ENCODE data around the gene OGDH.
"Not testable (repeated sequence)": the region's sequence is repeated elsewhere in the genome, so short reads cannot be mapped to it uniquely, and the experiment has no call there.

The OGDH gene

DNA sequence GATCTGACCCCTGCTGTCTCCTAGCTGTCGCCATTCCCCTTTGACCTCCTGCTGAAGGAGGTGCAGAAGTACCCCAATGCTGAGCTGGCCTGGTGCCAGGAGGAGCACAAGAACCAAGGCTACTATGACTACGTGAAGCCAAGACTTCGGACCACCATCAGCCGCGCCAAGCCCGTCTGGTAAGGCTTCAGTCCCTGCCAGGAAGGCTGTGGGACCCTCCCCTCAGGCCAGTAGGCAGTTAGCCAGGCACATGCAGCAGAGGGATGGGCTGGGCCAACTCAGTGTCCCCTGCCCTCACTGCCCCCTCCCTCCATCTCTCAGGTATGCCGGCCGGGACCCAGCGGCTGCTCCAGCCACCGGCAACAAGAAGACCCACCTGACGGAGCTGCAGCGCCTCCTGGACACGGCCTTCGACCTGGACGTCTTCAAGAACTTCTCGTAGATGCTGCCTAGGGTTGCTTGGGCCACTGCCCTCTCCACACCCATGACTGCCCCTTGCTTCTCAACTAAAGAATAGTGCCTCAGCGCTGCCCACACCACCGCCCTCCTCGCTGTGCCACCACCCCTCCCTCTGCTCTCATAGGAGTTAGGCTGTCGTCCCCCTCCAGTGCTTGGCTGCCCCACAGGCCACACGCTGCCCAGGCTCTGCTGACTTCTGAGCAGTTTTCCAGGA, 101.3 kb downstream of the OGDH start:
- no peak for DNase-seq (ENCODE audit: low spot score)

DNA sequence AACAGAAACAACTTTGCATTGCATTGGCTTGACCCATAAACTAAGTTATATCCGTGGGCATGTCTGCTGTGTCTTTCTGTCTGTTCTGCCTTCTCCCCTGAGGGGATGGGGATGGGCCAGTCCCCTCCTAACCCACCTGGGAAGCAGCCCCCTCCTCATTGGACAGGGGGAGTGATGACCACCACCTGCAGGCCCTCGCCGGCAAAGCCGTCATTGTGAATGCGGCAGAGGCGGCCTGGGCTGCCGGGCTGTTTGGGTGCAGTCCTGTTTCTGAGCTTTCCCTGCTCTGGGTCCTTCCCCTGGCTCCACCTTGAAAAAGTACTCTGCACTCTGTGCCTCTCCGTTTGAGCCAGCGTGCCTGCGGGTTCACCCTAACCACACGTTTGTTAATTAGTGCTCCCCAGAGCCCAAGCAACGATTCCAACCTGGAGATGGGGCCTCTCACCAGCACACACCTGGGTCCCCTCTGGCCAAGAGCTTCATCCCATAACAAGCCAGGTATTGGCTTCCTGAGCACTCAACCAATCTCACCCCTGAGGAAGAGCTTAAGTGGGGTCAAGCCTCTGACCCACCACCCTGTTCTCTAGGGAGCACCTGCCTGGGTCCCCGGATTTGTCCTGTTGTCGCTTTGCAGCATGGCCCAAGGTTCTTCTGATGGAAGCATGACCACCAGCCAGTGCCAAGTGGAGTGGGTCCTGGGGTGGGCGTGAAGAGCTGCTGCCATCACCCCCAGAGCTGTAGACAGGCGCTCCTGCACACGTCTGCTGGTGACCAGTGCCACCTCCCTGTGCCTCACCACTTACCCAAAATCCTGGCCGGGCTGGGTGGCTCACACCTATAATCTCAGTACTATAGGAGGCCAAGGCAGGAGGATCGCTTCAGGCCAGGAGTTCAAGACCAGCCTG, 102.8 kb downstream of the OGDH start:
- DNase-seq (ENCODE audit: low spot score): no peak

DNA sequence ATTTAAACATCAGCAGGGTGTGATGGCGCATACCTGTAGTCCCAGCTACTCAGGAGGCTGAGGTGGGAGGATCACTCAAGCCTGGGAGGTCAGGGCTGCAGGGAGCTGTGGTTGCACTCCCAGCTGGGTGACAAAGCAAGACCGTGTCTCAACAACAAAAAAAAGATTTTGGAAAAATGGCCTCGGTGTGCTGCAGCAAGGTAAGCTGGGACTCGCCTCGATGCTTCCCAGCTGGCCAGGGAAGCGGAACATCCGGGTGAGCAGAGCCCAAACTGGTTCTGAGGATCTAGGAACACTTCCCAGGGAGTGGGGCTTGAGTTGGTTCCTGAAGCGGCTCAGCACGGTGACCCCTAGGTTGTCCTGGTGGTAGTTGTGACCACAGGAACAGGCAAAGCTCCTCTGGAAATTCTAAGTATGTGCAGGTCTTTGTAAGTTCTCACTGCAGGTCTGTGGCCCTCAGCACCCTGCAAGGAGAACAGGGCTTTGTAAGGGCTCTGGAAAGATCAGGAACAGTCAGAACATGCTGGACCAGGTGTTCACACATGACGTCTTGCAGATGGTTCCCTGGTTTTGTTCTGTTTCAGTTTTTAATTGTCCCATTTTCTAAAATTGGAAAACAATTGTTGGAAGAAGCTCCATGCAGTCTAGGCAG, 103.6 kb downstream of the OGDH start:
- DNase-seq (ENCODE audit: low spot score): no peak

DNA sequence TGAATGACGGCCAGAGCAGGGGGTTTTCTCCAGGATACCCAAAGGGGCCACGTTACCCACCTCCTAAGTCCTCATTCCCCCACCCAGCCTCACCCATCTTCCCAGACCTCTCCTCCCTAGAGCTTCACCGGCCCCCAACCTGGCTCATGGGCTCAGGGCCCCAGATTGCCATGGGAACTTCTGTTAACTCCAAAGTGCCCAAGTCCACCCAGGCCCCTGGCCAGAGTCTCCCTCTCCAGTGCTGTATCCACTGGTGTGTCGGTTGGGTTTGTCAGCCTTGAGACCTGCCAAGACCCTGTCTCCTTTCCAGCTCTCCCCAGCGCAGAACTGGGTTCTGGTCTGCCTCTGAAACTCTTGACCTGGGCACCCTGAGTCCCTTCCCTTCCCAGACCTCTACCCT, 105.1 kb downstream of the OGDH start:
- no peak for DNase-seq (ENCODE audit: low spot score)

DNA sequence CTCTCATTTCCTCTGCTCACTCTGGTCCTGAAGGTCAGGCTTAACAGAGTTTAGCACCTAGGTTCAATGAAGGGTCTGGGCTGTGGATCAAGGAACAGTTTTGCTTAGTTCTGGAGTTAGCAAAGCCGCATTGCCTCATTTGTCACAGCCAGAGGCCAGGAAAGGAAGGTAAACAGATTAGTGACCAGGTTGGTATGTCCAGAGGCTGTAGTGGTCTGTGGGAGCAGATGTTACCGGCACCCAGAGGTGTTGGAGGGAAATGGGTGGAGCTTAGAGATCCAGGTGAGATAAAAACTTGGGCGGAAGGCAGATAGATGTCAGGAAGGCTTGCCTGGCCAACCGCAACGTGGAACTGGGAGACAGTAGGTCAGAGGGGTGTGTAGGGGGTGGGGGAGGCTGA, 105.6 kb downstream of the OGDH start:
- no peak for DNase-seq (ENCODE audit: low spot score)

DNA sequence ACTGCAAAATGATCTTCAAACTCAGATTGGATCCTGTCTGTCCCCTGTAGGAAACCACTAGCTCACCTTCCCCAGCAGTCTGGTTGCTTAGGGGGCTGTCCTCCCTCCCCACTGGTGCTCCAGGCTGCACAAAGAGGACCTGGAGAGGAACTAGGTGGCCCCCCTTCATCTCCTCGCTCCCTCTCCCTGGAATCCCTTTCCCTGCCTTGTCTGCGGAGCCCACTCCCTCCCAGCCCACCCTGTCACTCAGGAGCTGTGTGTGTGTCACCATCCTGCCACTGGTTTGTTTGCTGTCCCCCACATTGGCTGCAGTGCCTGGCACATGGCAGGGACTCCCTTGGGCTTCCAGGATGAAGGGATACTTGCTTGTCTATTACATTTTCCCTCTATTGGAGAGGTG, 106.7 kb downstream of the OGDH start:
- DNase-seq (ENCODE audit: low spot score): no peak

DNA sequence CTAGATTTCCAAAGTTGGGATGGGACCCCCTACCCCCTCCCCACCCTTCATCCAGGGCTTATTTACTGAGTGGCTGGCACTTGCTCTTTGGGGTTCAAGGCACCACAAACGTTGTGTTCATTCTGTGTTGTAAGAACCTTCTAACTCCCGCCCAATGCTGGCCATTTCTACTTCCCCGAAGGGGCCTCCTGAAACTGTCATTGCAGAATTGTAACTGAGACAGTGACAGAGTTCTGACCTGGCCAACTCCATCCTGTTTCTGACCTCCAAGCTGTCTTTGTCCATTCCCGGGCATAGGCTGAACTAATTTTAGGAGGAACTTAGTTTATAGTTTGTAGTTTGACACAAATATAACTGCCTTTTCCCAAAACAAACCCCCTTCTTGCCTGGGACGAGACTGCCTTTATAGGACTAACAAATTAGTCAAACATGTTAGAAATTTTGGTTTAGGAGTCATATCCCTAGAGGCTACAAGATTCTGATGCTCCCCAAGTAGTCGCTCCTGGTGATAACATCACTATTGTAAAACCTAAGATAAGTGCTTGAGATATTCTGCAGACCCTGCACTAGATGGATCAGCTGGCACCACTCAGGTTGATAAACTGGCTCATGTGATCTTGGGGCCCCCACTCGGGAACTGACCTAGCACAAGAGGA, 107.4 kb downstream of the OGDH start:
- no peak for DNase-seq (ENCODE audit: low spot score)

DNA sequence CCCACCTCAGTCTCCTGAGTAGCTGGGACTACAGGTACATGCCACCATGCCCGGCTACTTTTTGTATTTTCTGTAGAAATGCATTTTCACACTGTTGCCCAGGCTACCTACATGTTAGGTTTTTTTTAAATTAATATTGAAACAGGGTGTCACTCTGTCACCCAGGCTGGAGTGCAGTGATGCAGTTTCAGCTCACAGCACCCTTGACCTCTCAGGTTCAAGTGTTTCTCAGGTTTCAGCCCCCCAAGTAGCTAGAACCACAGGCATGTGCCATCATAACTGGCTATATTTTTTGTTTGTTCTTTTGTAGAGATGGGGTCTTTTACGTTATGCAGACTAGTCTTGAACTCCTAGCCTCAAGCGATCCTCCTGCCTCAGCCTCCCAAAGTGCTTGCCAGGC, 109.8 kb downstream of the OGDH start:
- no peak for DNase-seq (ENCODE audit: low spot score)

DNA sequence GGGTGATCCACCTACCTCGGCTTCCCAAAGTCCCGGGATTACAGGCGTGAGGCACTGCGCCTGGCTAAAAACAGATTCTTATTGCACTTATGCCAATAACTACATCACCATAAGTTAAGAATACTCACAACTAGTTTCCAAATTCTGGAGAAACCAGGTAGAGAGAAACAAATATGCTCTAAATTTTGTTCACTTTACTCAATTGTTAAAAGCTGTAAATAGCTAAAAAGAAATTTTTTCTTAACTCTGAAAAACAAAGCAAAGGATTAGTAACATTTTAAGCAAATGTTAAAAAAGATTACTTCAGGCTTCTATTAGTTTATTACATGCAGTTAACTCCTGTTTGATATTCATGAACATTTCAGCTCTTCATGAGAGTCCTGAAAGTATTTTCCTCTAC, 113.9 kb downstream of the OGDH start:
- DNase-seq (ENCODE audit: low spot score): no peak

DNA sequence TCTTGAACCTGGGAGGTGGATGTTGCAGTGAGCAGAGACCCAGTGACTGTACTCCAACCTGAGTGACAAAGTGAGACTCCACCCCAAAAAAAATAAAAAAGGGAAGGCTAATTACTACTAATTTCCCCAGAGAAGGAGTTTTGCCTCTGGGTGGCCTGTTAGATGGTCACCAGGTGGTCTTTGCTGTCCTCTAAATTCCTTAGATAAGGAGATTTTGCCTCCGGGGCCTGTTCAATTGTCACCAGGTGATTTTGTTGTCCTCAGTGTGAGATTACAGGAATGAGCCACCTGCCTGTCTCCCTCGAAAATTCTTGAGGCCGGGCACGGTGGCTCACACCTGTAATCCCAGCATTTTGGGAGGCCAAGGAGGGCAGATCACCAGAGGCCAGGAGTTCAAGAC, 117.8 kb downstream of the OGDH start:
- no peak for DNase-seq (ENCODE audit: low spot score)

DNA sequence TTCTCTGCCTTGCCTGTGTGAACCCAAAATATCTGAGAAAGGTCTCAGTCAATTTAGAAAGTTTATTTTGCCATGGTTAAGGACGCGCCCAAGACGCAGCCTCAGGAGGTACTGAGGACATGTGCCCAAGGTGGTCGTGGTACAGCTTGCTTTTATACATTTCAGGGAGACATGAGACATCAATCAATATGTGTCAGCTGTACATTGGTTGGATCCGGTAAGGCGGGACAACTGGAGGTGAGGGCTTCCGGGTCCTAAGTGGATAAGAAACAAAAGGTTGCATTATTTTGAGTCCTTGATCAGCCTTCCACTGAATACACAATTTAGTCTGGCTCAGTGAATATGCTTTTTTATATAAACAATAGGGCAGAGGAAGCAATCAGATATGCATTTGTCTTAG, 119.8 kb downstream of the OGDH start:
- DNase-seq (ENCODE audit: low spot score): not testable (repeated sequence)

DNA sequence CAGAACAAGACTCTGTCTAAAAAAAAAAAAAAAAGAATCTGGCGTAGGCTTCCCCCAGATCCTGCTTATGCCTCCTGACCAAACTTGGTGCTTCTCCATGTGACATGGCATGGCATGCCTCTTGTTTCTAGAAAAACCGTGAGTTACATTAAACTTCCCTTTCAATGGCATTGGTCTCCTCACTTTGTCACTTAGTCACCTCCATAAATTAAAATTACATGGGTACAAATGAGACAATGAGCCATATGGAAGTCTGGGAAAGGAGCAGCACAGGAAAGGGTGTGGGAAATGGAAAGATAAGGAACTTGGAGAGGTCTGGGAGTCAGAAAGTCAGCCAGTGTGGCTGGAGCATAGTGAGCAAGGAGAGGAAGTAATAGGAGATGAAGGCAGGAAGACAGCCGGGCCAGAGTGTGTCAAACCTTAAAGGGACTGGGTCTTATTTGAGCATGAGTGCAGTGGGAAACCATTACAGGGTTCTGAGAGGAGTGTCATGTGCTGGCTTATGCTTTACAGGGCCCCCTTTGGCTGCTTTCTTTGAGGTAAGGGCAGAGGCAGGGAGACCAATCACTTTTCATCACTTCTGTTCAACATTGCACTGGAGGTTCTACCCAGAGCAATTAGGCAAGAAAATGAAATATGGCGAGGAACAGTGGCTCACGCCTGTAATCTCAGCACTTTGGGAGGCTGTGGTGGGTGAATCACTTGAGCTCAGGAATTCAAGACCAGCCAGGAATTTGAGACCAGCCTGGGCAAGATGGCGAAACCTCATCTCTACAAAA, 120.9 kb downstream of the OGDH start:
- no peak for DNase-seq (ENCODE audit: low spot score)

DNA sequence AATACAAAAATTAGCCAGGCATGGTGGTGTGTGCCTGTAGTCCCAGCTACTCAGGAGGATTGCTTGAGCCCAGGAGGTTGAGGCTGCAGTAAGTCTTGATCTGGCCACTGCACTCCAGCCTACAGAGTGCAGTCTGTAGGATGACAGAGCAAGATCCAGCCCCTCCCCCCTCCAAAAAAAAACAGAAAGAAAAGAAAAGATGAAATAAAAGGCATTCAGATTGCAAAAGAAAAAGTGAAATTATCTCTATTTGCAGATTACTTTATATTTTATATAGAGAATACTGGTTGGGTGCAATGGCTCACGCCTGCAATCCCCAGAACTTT, 121.5 kb downstream of the OGDH start:
- no peak for DNase-seq (ENCODE audit: low spot score)

DNA sequence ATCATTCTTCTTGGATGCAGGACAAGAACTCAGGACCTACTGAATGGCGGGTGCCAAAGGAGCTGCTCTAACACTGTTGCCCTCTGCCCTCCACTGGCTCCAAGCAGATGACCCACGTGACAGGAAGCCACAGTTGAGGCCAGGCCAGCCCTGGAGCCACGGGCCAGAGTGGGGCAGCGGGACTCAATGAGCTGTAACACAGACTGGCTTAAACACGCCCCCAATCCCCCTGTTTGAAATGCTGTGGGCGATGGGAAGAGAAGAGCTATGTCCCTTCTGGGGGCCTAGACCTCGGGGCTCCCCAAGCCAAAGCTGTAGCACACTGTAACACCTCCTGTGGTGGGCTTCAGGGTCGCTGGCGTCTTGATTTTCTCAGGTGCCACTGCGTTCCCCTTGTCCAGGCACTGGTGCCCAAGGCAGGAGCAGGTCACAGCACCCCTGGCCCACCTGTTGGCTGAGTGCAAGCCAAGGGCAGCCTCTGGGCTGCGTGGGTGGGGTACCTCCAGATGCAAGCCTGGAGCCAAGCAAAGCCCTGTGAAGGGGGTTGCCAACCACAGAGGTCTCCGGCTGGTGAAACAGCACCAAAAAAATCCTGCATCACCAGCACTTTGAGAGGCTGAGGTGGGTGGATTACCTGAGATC, 123.6 kb downstream of the OGDH start:
- DNase-seq (ENCODE audit: low spot score): no peak

DNA sequence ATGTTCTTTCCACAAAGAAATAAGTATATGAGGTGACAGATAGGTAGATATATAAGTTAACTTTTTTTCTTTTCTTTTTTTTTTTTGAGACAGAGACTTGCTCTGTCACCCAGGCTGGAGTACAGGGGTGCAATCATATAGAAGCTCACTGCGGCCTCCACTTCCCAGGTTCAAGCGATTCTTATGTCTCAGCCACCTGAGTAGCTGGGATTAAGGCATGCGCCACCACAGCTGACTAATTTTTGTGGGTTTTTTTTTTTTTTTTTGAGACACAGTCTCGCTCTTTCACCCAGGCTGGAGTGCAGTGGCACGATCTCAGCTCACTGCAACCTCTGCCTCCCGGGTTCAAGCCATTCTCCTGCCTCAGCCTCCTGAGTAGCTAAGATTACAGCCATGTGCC, 126.5 kb downstream of the OGDH start:
- not testable (repeated sequence) for DNase-seq (ENCODE audit: low spot score)

DNA sequence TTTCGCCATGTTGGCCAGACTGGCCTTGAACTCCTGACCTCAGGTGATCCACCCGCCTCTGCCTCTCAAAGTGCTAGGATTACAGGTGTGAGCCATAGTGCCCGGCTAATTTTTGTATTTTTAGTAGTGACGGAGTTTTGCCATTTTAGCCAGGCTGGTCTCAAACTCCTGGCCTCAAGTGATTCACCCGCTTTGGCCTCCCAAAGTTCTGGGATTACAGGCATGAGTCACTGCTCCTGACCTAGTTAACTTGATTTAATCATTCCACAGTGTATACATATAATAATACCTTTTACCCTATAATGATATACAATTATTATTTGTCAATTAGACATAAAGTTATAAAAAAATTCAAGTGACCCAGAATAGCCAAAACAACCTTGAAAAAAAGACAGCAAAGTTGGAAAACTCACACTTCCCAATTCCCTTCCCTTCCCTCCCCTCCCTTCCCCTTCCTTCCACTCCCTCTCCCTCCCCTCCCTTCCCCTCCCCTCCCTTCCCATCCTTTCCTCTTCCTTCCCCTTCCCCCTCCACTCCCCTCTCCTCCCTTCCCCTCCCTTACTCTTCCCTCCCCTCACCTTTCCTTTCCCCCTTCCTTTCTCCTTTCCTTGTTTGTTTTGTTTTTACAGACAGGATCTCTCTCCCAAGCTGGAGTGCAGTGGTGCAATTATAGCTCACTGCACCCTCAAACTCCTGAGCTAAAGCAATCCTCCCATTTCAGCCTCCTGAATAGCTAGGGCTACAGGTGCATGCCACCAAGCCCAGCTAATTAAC, 127.5 kb downstream of the OGDH start:
- no peak for DNase-seq (ENCODE audit: low spot score)

DNA sequence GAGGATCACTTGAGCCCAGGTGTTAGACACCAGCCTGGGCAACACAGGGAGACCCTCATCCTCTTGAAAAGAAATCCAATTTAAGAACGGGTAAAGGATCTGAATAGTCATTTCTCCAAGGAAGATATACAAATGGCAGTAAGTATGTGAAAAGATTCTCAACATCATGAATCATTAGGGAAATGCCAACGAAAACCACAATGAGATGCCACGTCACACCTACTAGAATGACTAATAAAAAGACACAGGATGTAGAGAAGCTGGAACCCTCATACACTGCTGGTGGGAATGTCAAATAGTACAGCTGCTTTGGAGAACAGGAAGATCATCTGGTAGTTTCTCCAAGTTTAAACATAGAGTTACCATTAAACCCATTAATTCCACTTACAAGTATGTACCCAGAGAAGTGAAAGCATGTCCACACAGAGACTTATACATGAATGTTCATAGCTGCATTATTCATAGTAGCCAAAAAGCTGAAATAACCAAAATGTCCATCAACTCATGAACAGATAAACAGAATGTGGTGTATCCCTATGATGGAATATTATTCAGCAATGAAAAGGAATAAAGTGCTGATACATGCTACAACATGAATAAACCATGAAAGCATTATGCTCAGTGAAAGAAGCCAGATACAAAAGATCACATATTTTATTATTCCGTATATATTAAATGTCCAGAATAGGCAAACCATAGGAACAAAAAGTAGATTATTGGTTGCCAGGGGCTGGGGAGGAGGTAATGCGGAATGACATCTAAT, 129.2 kb downstream of the OGDH start:
- no peak for DNase-seq (ENCODE audit: low spot score)

DNA sequence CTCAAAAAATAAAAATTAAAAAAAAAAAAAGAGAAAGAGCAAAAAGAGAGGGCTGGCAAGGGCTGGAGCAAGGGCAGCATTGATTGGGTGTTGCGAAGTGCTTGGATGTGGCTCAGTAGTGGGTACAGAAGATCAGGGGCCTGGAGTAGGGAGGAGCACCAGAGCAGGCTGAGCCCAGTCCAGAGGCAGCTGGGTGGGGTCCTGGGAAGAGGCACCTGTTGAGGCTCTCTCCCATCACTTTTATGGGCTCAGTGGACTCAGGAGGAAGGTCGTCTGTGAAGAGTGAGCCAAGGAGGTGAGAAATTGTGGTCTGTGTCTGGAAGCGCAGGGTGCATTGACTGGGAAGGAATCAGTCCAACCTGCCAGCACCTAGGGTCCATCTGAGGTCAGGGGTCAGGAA, 130.5 kb downstream of the OGDH start:
- no peak for DNase-seq (ENCODE audit: low spot score)

DNA sequence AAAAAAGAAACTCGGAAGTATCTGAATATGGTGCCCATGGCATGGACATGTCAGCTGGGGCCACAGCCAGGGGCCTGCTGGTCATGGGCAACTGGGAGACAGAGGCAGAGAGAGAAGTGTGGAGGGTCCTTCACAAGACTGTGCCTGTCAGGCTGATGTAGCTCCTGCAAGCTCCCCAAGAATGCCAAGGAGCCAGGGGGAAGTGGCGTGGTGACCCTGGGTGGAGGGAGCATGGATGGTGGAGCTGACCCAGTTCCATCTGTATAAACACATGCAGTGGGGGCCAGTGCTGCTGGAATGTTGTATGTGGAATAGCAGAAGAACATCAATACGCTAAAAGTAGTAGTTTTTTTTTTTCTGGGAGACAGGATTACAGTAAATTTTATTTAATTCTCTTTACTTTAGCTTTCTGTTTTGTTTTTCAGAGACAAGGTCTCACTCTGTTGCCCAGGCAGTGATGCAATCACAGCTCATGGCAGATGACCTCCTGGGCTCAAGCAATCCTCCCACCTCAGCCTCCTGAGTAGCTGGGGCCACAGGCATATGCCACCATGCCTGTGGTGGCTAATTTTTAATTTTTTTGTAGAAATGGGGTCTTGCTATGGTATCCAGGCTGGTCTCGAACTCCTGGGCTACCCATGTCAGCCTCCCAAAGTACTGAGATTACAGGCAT, 131.8 kb downstream of the OGDH start:
- DNase-seq (ENCODE audit: low spot score): no peak
